ENCODE measurements around the gene HAUS7. TPM values are rescaled to one million over a fixed set of nuclear protein-coding genes. Genes with fewer than 3 reads are reported as not detected.

The HAUS7 gene
- total and polyA plus RNA-seq, 2 of the 8 experiments (the other 6 are each of a cell fraction or from before 2014, with no cell fraction given): 45.4 to 54.0 TPM

GRCh38 chrX:153488231-153488914 lies 18.0 kb upstream of the HAUS7 start:
- Histone ChIP-seq H3K27ac (ENCODE audit: low read depth, low read length) (no peak overlapping the region), H4K91ac (replicated peaks; ENCODE audit: insufficient read length, low read length) (no peak overlapping the region), H3K9ac (replicated peaks in 1 of 4; ENCODE audit: extremely low read depth in 1 of 4, low read depth in 3 of 4, low read length in 3 of 4) (no peak overlapping the region)
- TF ChIP-seq ASH2L (IDR thresholded peaks at IDR 0.05; ENCODE audit: low read length) (no peak), SP4 (IDR thresholded peaks at IDR 0.05; ENCODE audit: low read length) (no peak), POLR2A (IDR thresholded peaks at IDR 0.05; ENCODE audit: control extremely low read depth in 1 of 2, low read depth in 2 of 2, low read length in 2 of 2) (no peak)

More at GRCh38 chrX:153488231-153488914, 18.0 kb upstream of the HAUS7 start:
- no peak overlapping the region for H2BK12ac ChIP-seq (ENCODE audit: low read depth, low read length)
- H3K4me3 ChIP-seq (ENCODE audit: extremely low read depth in 1 of 4, insufficient read depth in 2 of 4, low read depth in 3 of 4, low read length in 4 of 4): no peak overlapping the region
- no peaks in the 10 kb centered on the region for H3K79me2 ChIP-seq (ENCODE audit: control insufficient read depth in 1 of 2, insufficient read depth in 2 of 2, low read length in 2 of 2)
- no peaks in the 10 kb centered on the region for H3K9me3 ChIP-seq (ENCODE audit: insufficient read depth in 2 of 2, low read depth in 1 of 2, low read length in 1 of 2)
- no peak overlapping the region for H3K14ac ChIP-seq (ENCODE audit: insufficient read length)
- H3K56ac ChIP-seq (replicated peaks; ENCODE audit: insufficient read length, low read depth, low read length): no peak overlapping the region
- no peak overlapping the region for H3K23ac ChIP-seq (ENCODE audit: insufficient read length)
- no peak overlapping the region for H3K18ac ChIP-seq (ENCODE audit: extremely low read depth, low read length)
- no peak overlapping the region for H2AK5ac ChIP-seq (ENCODE audit: low read depth, low read length)
- H3K36me3 ChIP-seq (ENCODE audit: control insufficient read depth in 2 of 4, insufficient read depth in 4 of 4, low read length in 3 of 4): no peaks in the 10 kb centered on the region
- no peak overlapping the region for H3K4me2 ChIP-seq (ENCODE audit: insufficient read depth in 1 of 2, low read depth in 2 of 2, low read length in 2 of 2)
- H2BK120ac ChIP-seq (replicated peaks; ENCODE audit: low read depth, low read length): no peak overlapping the region
- H2BK5ac ChIP-seq (ENCODE audit: low read depth, low read length): no peak overlapping the region
- no peak overlapping the region for H4K8ac ChIP-seq (ENCODE audit: extremely low read depth, insufficient read depth, low read length)
- no peak for FAIRE-seq
- no peak overlapping the region for H2BK20ac ChIP-seq (ENCODE audit: low read length)
- no peaks in the 10 kb centered on the region for H3K23me2 ChIP-seq (ENCODE audit: low read depth, low read length)
- H3K79me1 ChIP-seq (ENCODE audit: low read depth, low read length): no peaks in the 10 kb centered on the region
- CTCF ChIA-PET (ENCODE audit: partially characterized antibody): interaction anchor here (0.5 to 7.5 kb wide), 5 partner anchors 8 to 28 kb away, joined by 3 to 50 read pairs (median 3); partner anchors contain the start of gene HAUS7
- H4K20me1 ChIP-seq (replicated peaks in 1 of 2; ENCODE audit: control insufficient read depth in 1 of 2, insufficient read depth in 2 of 2, low read length in 2 of 2): no peaks in the 10 kb centered on the region
- H4K5ac ChIP-seq (ENCODE audit: insufficient read length, low read depth, low read length): no peak overlapping the region
- DNase-seq (ENCODE audit: low read depth in 1 of 2, low spot score in 2 of 2): no peak
- WGBS, 2 experiments (ENCODE audit: extremely low coverage in 1 of 2, insufficient coverage in 1 of 2, insufficient read length in 1 of 2, insufficient replicate concordance in 2 of 2, low coverage in 1 of 2, low lambda C conversion rate in 2 of 2, missing lambda C conversion rate in 1 of 2): 81% methylated on average over 9 of the region's 27 CpGs; no CpG with 5 or more reads in 1 of the 2 experiments
- H3K27me3 ChIP-seq (replicated peaks in 1 of 4; ENCODE audit: control insufficient read depth in 3 of 4, extremely low read depth in 1 of 4, insufficient read depth in 3 of 4, low read length in 3 of 4): no peaks in the 10 kb centered on the region; a peak in 1 of 7 replicates
- H3K4ac ChIP-seq (replicated peaks; ENCODE audit: insufficient read length, low read depth, low read length): no peak overlapping the region
- H3K4me1 ChIP-seq (replicated peaks in 1 of 4; ENCODE audit: control insufficient read depth in 3 of 4, insufficient read depth in 4 of 4, low read length in 3 of 4): peaks cover 0 to 15% (median 4%) of the 10 kb centered on the region in 4 experiments; a peak in 4 of 7 replicates
- POLR2A ChIA-PET (ENCODE audit: partially characterized antibody): no interaction called here
- H2AFZ ChIP-seq (ENCODE audit: low read length): no peak overlapping the region
- H2BK15ac ChIP-seq (ENCODE audit: low read length): no peak overlapping the region
